NCI-H1436 (cell line): Measurements from ENCODE around the gene PPFIBP2.

Source experiments
- DNase-seq: peaks from one replicate; lab custom pipeline; 2025; lab: John Stamatoyannopoulos, UW

Gene PPFIBP2

GRCh38 chr11:7513234-7514098 lies at the start of gene PPFIBP2:
PPFIBP2 (plus strand) TSS chr11:7513999; CDS start chr11:7549476, 35,477 bp downstream.
- peak; percentile 9 for DNase-seq

- DNase-seq: no peak
Measured at GRCh38 chr11:7467652-7468051, 46.1 kb upstream of the PPFIBP2 start.

GRCh38 chr11:7469351-7469865 lies 44.4 kb upstream of the PPFIBP2 start:
- no peak for DNase-seq

- DNase-seq: no peak
Measured at GRCh38 chr11:7471071-7471470, 42.7 kb upstream of the PPFIBP2 start.

- no peak for DNase-seq
Measured at GRCh38 chr11:7473717-7474116, 40.1 kb upstream of the PPFIBP2 start.

GRCh38 chr11:7480113-7480512 lies 33.7 kb upstream of the PPFIBP2 start:
- no peak for DNase-seq

GRCh38 chr11:7484131-7484530 lies 29.7 kb upstream of the PPFIBP2 start:
- no peak for DNase-seq

- no peak for DNase-seq
Measured at GRCh38 chr11:7484645-7485044, 29.2 kb upstream of the PPFIBP2 start.

- DNase-seq: no peak
Measured at GRCh38 chr11:7485186-7486097, 28.4 kb upstream of the PPFIBP2 start, which contains the start of gene OLFML1. OLFML1 (plus strand) TSS chr11:7485506; CDS start chr11:7485876, 370 bp downstream.

GRCh38 chr11:7486098-7486780 lies 27.6 kb upstream of the PPFIBP2 start:
- no peak for DNase-seq

- DNase-seq: no peak
Measured at GRCh38 chr11:7486781-7487140, 27.0 kb upstream of the PPFIBP2 start.

GRCh38 chr11:7487360-7487759 lies 26.4 kb upstream of the PPFIBP2 start:
- no peak for DNase-seq

- no peak for DNase-seq
Measured at GRCh38 chr11:7488681-7489080, 25.1 kb upstream of the PPFIBP2 start.

- DNase-seq: no peak
Measured at GRCh38 chr11:7489376-7489775, 24.4 kb upstream of the PPFIBP2 start.

GRCh38 chr11:7490054-7490453 lies 23.7 kb upstream of the PPFIBP2 start:
- no peak for DNase-seq

GRCh38 chr11:7490535-7490934 lies 23.3 kb upstream of the PPFIBP2 start:
- no peak for DNase-seq

GRCh38 chr11:7492253-7492652 lies 21.5 kb upstream of the PPFIBP2 start:
- no peak for DNase-seq

GRCh38 chr11:7493670-7494069 lies 20.1 kb upstream of the PPFIBP2 start:
- no peak for DNase-seq

- no peak for DNase-seq
Measured at GRCh38 chr11:7494086-7494745, 19.6 kb upstream of the PPFIBP2 start.

GRCh38 chr11:7495882-7496551 lies 17.8 kb upstream of the PPFIBP2 start:
- DNase-seq: no peak

- DNase-seq: no peak
Measured at GRCh38 chr11:7498193-7498592, 15.6 kb upstream of the PPFIBP2 start.
